Prostate gland (tissue), 2 donors: ENCODE results near the gene CNRIP1. TPM values are rescaled to one million over a fixed set of nuclear protein-coding genes. Genes with fewer than 3 reads are reported as not detected.

ENCODE experiments used
- DNase-seq: peaks from one replicate; pipeline ENCODE4 v3.0.0-alpha.2; 2019; ENCODE audit warnings: low spot score
- H3K27ac ChIP-seq, 2 donors: fragments of 200-600 bp; sonication (generic); 2 replicates each; pipeline ENCODE4 v1.5.1; 2017 to 2019
- H3K27me3 ChIP-seq: fragments of 200-600 bp; sonication (generic); replicated peaks from 2 replicates; pipeline ENCODE4 v1.5.1; 2019; ENCODE audit not compliant: insufficient read depth
- H3K36me3 ChIP-seq, 2 donors: fragments of 200-600 bp; sonication (generic); 1 replicate in 1 of 2; 2 replicates in 1 of 2; pipeline versions ENCODE4 v1.5.1 to v1.8.1; 2017 to 2019
- H3K4me1 ChIP-seq: fragments of 200-600 bp; sonication (generic); replicated peaks from 2 replicates; pipeline ENCODE4 v1.5.1; 2019
- H3K4me3 ChIP-seq, 2 donors: fragments of 200-600 bp; sonication (generic); 2 replicates each; pipeline ENCODE4 v1.5.1; 2017 to 2019
- H3K9me3 ChIP-seq: fragments of 200-600 bp; sonication (generic); 2 replicates; pipeline ENCODE4 v1.5.1; 2017
- POLR2A ChIP-seq: fragments of 450-650 bp; IDR thresholded peaks from one replicate; pipeline ENCODE4 v1.6.1; 2016; ENCODE audit warnings: antibody characterized with exemption, mild to moderate bottlenecking
- POLR2AphosphoS5 ChIP-seq: sonication (generic); formaldehyde crosslinking; IDR thresholded peaks from one replicate; pipeline ENCODE4 v1.6.1; 2017; ENCODE audit warnings: antibody characterized with exemption
- WGBS: methylation state at CpG from one replicate; pipeline ENCODE4 v1.1.5; 2018; 5-methylcytosine and 5-hydroxymethylcytosine counted together
- intact Hi-C: fragments of 100-400 bp; cut with DNase I; formaldehyde crosslinking; loops from one replicate; pipeline ENCODE4 v1.14.2; 2022
- total RNA-seq, 2 donors: library from RNA; depleted of rRNA; stranded (reverse); fragments of >200 nt; gene quantifications; one replicate each; pipeline ENCODE4 v1.1.0, GENCODE V29; 2016
- TF ChIP-seq, protein P1 (sequence below), 4 experiments: fragments of 200-600 bp in 2 of 4; fragments of 450-650 bp in 2 of 4; sonication (generic) in 2 of 4; IDR thresholded peaks; 1 replicate in 3 of 4; 2 replicates in 1 of 4; pipeline ENCODE4 v1.5.1; 2016 to 2019; ENCODE audit warnings: antibody characterized with exemption in 4 of 4, mild to moderate bottlenecking in 2 of 4, moderate library complexity in 2 of 4

Gene CNRIP1
- total RNA-seq, 2 donors from 2014 or later, result 3.6 to 16.5 TPM

GRCh38 chr2:68303033-68303901 lies 16.5 kb downstream of the CNRIP1 start:
- Histone ChIP-seq H3K9me3 (no peaks in the 10 kb centered on the region), H3K4me1 (no peaks in the 10 kb centered on the region), H3K36me3 (no peaks in the 10 kb centered on the region), H3K4me3 (no peak overlapping the region), H3K27ac (no peak overlapping the region), H3K27me3 (no peaks in the 10 kb centered on the region)
- WGBS, result 92% methylated on average over 12 of the region's 12 CpGs
- TF ChIP-seq POLR2A (no peak), POLR2AphosphoS5 (no peak)
- TF ChIP-seq, protein P1, sequence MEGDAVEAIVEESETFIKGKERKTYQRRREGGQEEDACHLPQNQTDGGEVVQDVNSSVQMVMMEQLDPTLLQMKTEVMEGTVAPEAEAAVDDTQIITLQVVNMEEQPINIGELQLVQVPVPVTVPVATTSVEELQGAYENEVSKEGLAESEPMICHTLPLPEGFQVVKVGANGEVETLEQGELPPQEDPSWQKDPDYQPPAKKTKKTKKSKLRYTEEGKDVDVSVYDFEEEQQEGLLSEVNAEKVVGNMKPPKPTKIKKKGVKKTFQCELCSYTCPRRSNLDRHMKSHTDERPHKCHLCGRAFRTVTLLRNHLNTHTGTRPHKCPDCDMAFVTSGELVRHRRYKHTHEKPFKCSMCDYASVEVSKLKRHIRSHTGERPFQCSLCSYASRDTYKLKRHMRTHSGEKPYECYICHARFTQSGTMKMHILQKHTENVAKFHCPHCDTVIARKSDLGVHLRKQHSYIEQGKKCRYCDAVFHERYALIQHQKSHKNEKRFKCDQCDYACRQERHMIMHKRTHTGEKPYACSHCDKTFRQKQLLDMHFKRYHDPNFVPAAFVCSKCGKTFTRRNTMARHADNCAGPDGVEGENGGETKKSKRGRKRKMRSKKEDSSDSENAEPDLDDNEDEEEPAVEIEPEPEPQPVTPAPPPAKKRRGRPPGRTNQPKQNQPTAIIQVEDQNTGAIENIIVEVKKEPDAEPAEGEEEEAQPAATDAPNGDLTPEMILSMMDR (IDR thresholded peaks at IDR 0.05), result no peak
- no peak for DNase-seq
- intact Hi-C loops, result no loop called here

DNA sequence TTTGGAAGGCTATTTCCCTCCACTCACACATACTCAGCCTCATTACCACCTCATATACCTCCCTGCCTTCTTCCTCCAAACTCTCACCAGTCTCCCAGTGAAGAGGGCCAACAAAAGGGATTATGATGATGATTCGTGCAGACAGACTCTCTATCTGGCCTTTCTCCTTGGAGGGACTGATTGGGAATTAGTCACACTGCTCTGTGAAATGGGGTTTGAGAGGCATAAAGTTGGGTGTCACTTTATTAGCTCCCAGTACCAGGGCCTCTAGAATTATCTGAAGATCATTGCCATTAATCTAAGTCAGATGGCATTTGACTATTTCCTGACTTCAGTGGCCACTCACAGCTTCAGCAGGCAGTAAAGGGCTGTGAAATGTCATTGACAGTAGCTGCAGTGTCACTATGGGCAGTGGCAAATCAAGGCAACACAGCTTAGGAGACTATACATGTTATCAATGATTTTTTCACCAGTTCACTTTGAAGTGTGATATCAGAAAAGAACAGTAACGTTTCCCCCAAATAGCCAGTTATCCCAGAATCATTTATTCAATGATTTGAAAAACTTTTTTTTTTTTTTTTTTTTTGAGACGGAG lies 17.4 kb downstream of the CNRIP1 start:
- no peaks in the 10 kb centered on the region for H3K36me3 ChIP-seq

DNA sequence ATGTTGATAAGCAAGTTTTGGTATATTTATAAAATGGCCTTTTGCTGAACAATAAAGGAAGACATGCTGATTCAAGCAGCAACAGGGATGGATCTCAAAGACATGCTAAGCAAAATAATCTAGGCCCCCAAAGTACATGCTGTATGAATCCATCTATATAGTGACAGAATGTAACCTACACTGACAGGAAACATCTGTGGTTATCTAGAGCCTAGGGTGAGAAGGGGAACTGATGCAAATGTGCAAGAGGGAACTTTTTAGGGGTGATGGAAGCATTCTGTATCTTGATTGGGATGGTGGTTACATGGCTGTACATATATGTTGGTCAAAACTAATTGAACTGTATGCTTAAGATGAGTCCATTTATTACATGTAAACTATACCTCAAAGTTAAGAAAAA lies 24.2 kb downstream of the CNRIP1 start:
- no peaks in the 10 kb centered on the region for H3K9me3 ChIP-seq
- intact Hi-C loops, result no loop called here
- no peak overlapping the region for H3K4me3 ChIP-seq
- H3K4me1 ChIP-seq, result no peaks in the 10 kb centered on the region
- DNase-seq, result no peak
- H3K36me3 ChIP-seq, result no peaks in the 10 kb centered on the region
- no peaks in the 10 kb centered on the region for H3K27me3 ChIP-seq
- no peak overlapping the region for H3K27ac ChIP-seq
- TF ChIP-seq, protein P1 (IDR thresholded peaks at IDR 0.05), result no peak
- TF ChIP-seq POLR2AphosphoS5 (no peak), POLR2A (no peak)

More for the DNA sequence above, 17.4 kb downstream of the CNRIP1 start:
- H3K4me1 ChIP-seq, result no peaks in the 10 kb centered on the region
- no peak overlapping the region for H3K27ac ChIP-seq
- TF ChIP-seq POLR2AphosphoS5 (no peak), POLR2A (no peak)
- TF ChIP-seq, protein P1 (IDR thresholded peaks at IDR 0.05), result no peak
- DNase-seq, result no peak
- WGBS, result 85% methylated on average over 3 of the region's 3 CpGs
- H3K4me3 ChIP-seq, result no peak overlapping the region
- intact Hi-C loops, result no loop called here
- no peaks in the 10 kb centered on the region for H3K27me3 ChIP-seq
- no peaks in the 10 kb centered on the region for H3K9me3 ChIP-seq

DNA sequence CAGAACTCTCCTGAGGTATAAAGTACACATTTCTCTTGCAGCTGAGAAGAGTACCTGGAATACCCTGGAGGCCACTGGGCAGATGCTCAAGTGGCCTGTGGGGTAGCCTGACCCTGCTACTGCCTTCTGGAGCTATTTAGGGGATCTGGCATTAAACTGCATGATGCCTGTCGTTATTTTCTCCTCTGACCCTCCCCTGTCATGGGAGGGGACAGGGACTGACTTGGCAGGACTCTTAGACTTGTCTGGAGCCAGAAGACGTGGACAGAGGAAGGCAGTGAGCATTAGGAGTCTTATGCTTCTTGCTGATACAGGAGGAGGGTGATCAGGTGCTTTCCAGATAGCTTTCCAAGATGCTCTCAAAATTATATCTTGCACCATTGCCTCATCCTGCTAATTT lies 24.8 kb downstream of the CNRIP1 start:
- TF ChIP-seq POLR2A (no peak), POLR2AphosphoS5 (no peak)
- TF ChIP-seq, protein P1 (IDR thresholded peaks at IDR 0.05), result no peak
- H3K9me3 ChIP-seq, result no peaks in the 10 kb centered on the region
- no peak overlapping the region for H3K27ac ChIP-seq
- no peaks in the 10 kb centered on the region for H3K27me3 ChIP-seq
- no peaks in the 10 kb centered on the region for H3K36me3 ChIP-seq
- intact Hi-C loops, result no loop called here
- no peaks in the 10 kb centered on the region for H3K4me1 ChIP-seq
- 43% methylated on average over 2 of the region's 2 CpGs for WGBS
- DNase-seq, result no peak
- H3K4me3 ChIP-seq, result no peak overlapping the region
